MM.1S (cell line): ENCODE data around the gene RCSD1.
A peak's percentile ranks its signal among the peaks of the same experiment; 100 is the strongest.

Source experiments
- DNase-seq: peaks from one replicate; pipeline ENCODE4 v3.0.0-alpha.2; 2015
- H2AFZ ChIP-seq: fragments of 300-600 bp; sonication (generic); 2 replicates; pipeline ENCODE4 v1.6.0; 2016; ENCODE audit warnings: antibody characterized with exemption, low read length
- H3F3A ChIP-seq: fragments of 300-600 bp; sonication (generic); 2 replicates; pipeline ENCODE4 v1.6.1; 2016; ENCODE audit warnings: mild to moderate bottlenecking, antibody characterized with exemption, low read length, moderate library complexity, mixed read lengths; ENCODE audit not compliant: insufficient read depth
- H3K27ac ChIP-seq: fragments of 300-600 bp; sonication (generic); 2 replicates; pipeline ENCODE4 v1.5.1; 2016; ENCODE audit warnings: mild to moderate bottlenecking, low read length
- H3K27me3 ChIP-seq: fragments of 300-600 bp; sonication (generic); replicated peaks from 2 replicates; pipeline ENCODE4 v1.6.0; 2016; ENCODE audit warnings: low read length; ENCODE audit not compliant: insufficient read depth
- H3K36me3 ChIP-seq: fragments of 300-600 bp; sonication (generic); replicated peaks from 2 replicates; pipeline ENCODE4 v1.6.1; 2016; ENCODE audit warnings: mild to moderate bottlenecking, low read length, mixed read lengths; ENCODE audit not compliant: insufficient read depth
- H3K4me1 ChIP-seq: fragments of 300-600 bp; sonication (generic); 2 replicates; pipeline ENCODE4 v1.6.1; 2016; ENCODE audit warnings: low read length, mixed read lengths
- H3K4me2 ChIP-seq: fragments of 300-600 bp; sonication (generic); 2 replicates; pipeline ENCODE4 v1.6.0; 2016; ENCODE audit warnings: low read depth, low read length
- H3K4me3 ChIP-seq: fragments of 300-600 bp; sonication (generic); 2 replicates; pipeline ENCODE4 v1.5.1; 2016; ENCODE audit warnings: low read length, mixed read lengths
- H3K79me2 ChIP-seq: fragments of 300-600 bp; sonication (generic); 2 replicates; pipeline ENCODE4 v1.6.1; 2016; ENCODE audit warnings: mixed run types, low read length, mixed read lengths
- H3K9ac ChIP-seq: fragments of 300-600 bp; sonication (generic); 2 replicates; pipeline ENCODE4 v1.6.1; 2016; ENCODE audit warnings: low read length, mixed read lengths
- H3K9me2 ChIP-seq: fragments of 300-600 bp; sonication (generic); replicated peaks from 2 replicates; pipeline ENCODE4 v1.6.1; 2016; ENCODE audit warnings: mild to moderate bottlenecking, low read length, mixed read lengths; ENCODE audit not compliant: insufficient read depth
- H3K9me3 ChIP-seq: fragments of 300-600 bp; sonication (generic); replicated peaks from 2 replicates; pipeline ENCODE4 v1.6.1; 2016; ENCODE audit warnings: mild to moderate bottlenecking, low read length, mixed read lengths; ENCODE audit not compliant: insufficient read depth
- H4K20me1 ChIP-seq: fragments of 300-600 bp; sonication (generic); 2 replicates; pipeline ENCODE4 v1.6.1; 2016; ENCODE audit warnings: mild to moderate bottlenecking, low read length, moderate library complexity, mixed read lengths; ENCODE audit not compliant: insufficient read depth
- CTCF ChIP-seq: fragments of 300-600 bp; sonication (generic); IDR thresholded peaks from 2 replicates; pipeline ENCODE4 v1.5.1; 2016; ENCODE audit warnings: antibody characterized with exemption, low read length, mixed read lengths
- EZH2 ChIP-seq: fragments of 300-600 bp; sonication (generic); optimal IDR thresholded peaks from 2 replicates; pipeline ENCODE3; 2017; ENCODE audit warnings: low read depth, mild to moderate bottlenecking, antibody characterized with exemption, low read length, mixed read lengths
- EZH2phosphoT487 ChIP-seq: fragments of 300-600 bp; sonication (generic); IDR thresholded peaks from 2 replicates; pipeline ENCODE4 v1.6.1; 2018; ENCODE audit warnings: antibody characterized with exemption, low read length

Gene RCSD1

GRCh38 chr1:167614851-167615250 lies 15.2 kb upstream of the RCSD1 start:
- TF ChIP-seq EZH2phosphoT487 (no peak), EZH2 (no peak), CTCF (no peak)
- Histone ChIP-seq H3K27ac (no peak overlapping the region), H3K4me1 (peaks cover 22% of the 10 kb centered on the region), H3K9me2 (no peaks in the 10 kb centered on the region), H3K9me3 (no peaks in the 10 kb centered on the region), H3F3A (no peaks in the 10 kb centered on the region; the same call in 1 of the 2 replicates), H2AFZ (no peak overlapping the region), H4K20me1 (no peaks in the 10 kb centered on the region), H3K27me3 (no peaks in the 10 kb centered on the region), H3K4me2 (no peak overlapping the region), H3K79me2 (no peaks in the 10 kb centered on the region), H3K4me3 (no peak overlapping the region), H3K36me3 (no peaks in the 10 kb centered on the region), H3K9ac (no peak overlapping the region)
- no peak for DNase-seq

- H3K4me1 ChIP-seq: peaks cover 29% of the 10 kb centered on the region
- no peaks in the 10 kb centered on the region for H3K9me2 ChIP-seq
- H3K9me3 ChIP-seq: no peaks in the 10 kb centered on the region
- H3K4me3 ChIP-seq: no peak overlapping the region
- peaks cover 3% of the 10 kb centered on the region; the same call in 1 of the 2 replicates for H3F3A ChIP-seq
- H3K4me2 ChIP-seq: peak overlapping the region; percentile 75; the same call in 1 of the 2 replicates
- H3K36me3 ChIP-seq: no peaks in the 10 kb centered on the region
- TF ChIP-seq EZH2phosphoT487 (no peak), CTCF (no peak), EZH2 (no peak)
- no peaks in the 10 kb centered on the region for H3K27me3 ChIP-seq
- H2AFZ ChIP-seq: no peak overlapping the region
- no peak overlapping the region for H3K9ac ChIP-seq
- no peak overlapping the region for H3K27ac ChIP-seq
- no peaks in the 10 kb centered on the region for H4K20me1 ChIP-seq
- DNase-seq: no peak
- no peaks in the 10 kb centered on the region for H3K79me2 ChIP-seq
These were observed 13.5 kb upstream of the RCSD1 start for GRCh38 chr1:167616521-167616920.

- no peak for TF ChIP-seq EZH2phosphoT487
- TF ChIP-seq CTCF: no peak
- no peak for TF ChIP-seq EZH2
- Histone ChIP-seq H3K9me3 (no peaks in the 10 kb centered on the region), H3F3A (peaks cover 3% of the 10 kb centered on the region; the same call in 1 of the 2 replicates), H3K4me2 (peak overlapping the region; percentile 75), H3K79me2 (no peaks in the 10 kb centered on the region), H3K36me3 (no peaks in the 10 kb centered on the region), H3K4me3 (peak overlapping the region; percentile 30), H3K27ac (peak overlapping the region; percentile 42; the same call in 1 of the 2 replicates), H3K4me1 (peaks cover 29% of the 10 kb centered on the region), H3K9ac (peak overlapping the region; percentile 3; the same call in 1 of the 2 replicates), H4K20me1 (no peaks in the 10 kb centered on the region), H3K9me2 (no peaks in the 10 kb centered on the region), H2AFZ (peak overlapping the region; percentile 73), H3K27me3 (no peaks in the 10 kb centered on the region)
- peak; percentile 82 for DNase-seq
These were observed 12.6 kb upstream of the RCSD1 start for GRCh38 chr1:167617153-167618147.
